SKM-1 (cell line): ENCODE measurements around the gene CNTF.

Source experiments
- DNase-seq: peaks from one replicate; lab custom pipeline; 2025; ENCODE audit not compliant: unreplicated experiment; lab: John Stamatoyannopoulos, UW

Gene CNTF

GRCh38 chr11:58641803-58642581, 19.5 kb downstream of the CNTF start:
- DNase-seq = no peak

GRCh38 chr11:58645854-58646253, 23.4 kb downstream of the CNTF start:
- DNase-seq = no peak

GRCh38 chr11:58647141-58647699, 24.8 kb downstream of the CNTF start:
- no peak for DNase-seq

GRCh38 chr11:58647866-58648265, 25.4 kb downstream of the CNTF start:
- no peak for DNase-seq

GRCh38 chr11:58649623-58650022, 27.2 kb downstream of the CNTF start:
- DNase-seq = no peak

- DNase-seq = no peak
Observed at GRCh38 chr11:58650496-58650895, 28.0 kb downstream of the CNTF start.

- DNase-seq = no peak
Observed at GRCh38 chr11:58652726-58653280, 30.3 kb downstream of the CNTF start.

GRCh38 chr11:58654079-58654907, 31.8 kb downstream of the CNTF start:
- DNase-seq = peak; percentile 59

GRCh38 chr11:58654908-58655296, 32.4 kb downstream of the CNTF start:
- DNase-seq = no peak

- DNase-seq = no peak
Observed at GRCh38 chr11:58656348-58656747, 33.9 kb downstream of the CNTF start.

GRCh38 chr11:58658623-58659022, 36.2 kb downstream of the CNTF start:
- no peak for DNase-seq

- DNase-seq = no peak
Observed at GRCh38 chr11:58659404-58659803, 36.9 kb downstream of the CNTF start.

GRCh38 chr11:58659910-58660570, 37.6 kb downstream of the CNTF start:
- no peak for DNase-seq

GRCh38 chr11:58671983-58672633, 49.6 kb downstream of the CNTF start:
- no peak for DNase-seq

GRCh38 chr11:58674609-58675008, 52.1 kb downstream of the CNTF start:
- no peak for DNase-seq
